Measurements from ENCODE around the gene KLHL9. TPM values are rescaled to one million over a fixed set of nuclear protein-coding genes. Genes with fewer than 3 reads are reported as not detected.

The KLHL9 gene
- polyA plus RNA-seq, 4 donors, result 4.6 to 31.5 (median 7.5) TPM

DNA sequence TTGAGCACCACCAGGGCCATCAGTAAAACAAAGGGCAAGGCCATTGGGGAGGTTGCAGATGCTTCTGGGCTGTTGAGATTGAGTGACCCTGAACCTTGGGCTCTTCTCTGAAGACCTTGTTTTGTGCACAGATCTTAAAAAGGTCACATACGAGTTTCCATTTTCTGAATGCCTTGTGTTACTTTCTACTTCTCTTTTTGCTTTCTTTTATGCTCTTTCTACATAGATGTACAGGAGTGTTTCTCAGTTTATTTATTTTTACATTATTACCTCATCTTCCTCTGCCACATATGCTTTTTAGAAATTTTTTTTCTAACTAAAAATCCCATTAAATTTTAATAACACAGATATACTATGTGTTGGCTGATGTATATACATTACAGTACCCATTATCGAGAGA lies 30.0 kb downstream of the KLHL9 start, which contains the start of gene IFNA5:
TSS of gene IFNA5 (minus strand) at position 101 of the 400 bp plus-strand sequence. CDS start at position 44, 57 bp downstream.
- no peaks in the 10 kb centered on the region for H3K4me1 ChIP-seq (ENCODE audit: control insufficient read depth in 3 of 3, insufficient read depth in 2 of 3, low read depth in 1 of 3, low read length in 2 of 3)

GRCh38 chr9:21295992-21296391 lies 39.2 kb downstream of the KLHL9 start:
- WGBS, 3 donors, result 89 to 92% (median 89%) methylated on average over 1 of the region's 1 CpG
- Histone ChIP-seq H3K36me3 (ENCODE audit: control insufficient read depth in 3 of 3, insufficient read depth in 2 of 3, low read depth in 1 of 3, low read length in 3 of 3) (no peaks in the 10 kb centered on the region), H3K27ac (ENCODE audit: low read depth in 1 of 3, low read length in 2 of 3) (no peak overlapping the region), H3K9me3 (ENCODE audit: control insufficient read depth in 2 of 2, insufficient read depth in 1 of 2, low read depth in 1 of 2, low read length in 1 of 2) (no peaks in the 10 kb centered on the region), H3K27me3 (ENCODE audit: control insufficient read depth in 3 of 3, insufficient read depth in 3 of 3, low read length in 3 of 3) (no peaks in the 10 kb centered on the region), H3K4me1 (ENCODE audit: control insufficient read depth in 3 of 3, insufficient read depth in 2 of 3, low read depth in 1 of 3, low read length in 2 of 3) (no peaks in the 10 kb centered on the region), H3K4me3 (ENCODE audit: low read depth in 1 of 3, low read length in 3 of 3) (no peak overlapping the region)
- no peak for FAIRE-seq
- no peak for DNase-seq

More for the DNA sequence above, 30.0 kb downstream of the KLHL9 start, which contains the start of gene IFNA5:
- no peaks in the 10 kb centered on the region for H3K36me3 ChIP-seq (ENCODE audit: control insufficient read depth in 3 of 3, insufficient read depth in 2 of 3, low read depth in 1 of 3, low read length in 3 of 3)
- peaks cover 0 to 2% (median 2%) of the 10 kb centered on the region in 3 donors for H3K27me3 ChIP-seq (ENCODE audit: control insufficient read depth in 3 of 3, insufficient read depth in 3 of 3, low read length in 3 of 3)
- H3K9me3 ChIP-seq (ENCODE audit: control insufficient read depth in 2 of 2, insufficient read depth in 1 of 2, low read depth in 1 of 2, low read length in 1 of 2), result no peaks in the 10 kb centered on the region
- no peak for DNase-seq
- FAIRE-seq, result no peak
- 85 to 93% (median 85%) methylated on average over 2 of the region's 2 CpGs for WGBS, 3 donors
- no peak within 1 kb of the TSS for H3K4me3 ChIP-seq (ENCODE audit: low read depth in 1 of 3, low read length in 3 of 3)
- no peak within 1 kb of the TSS for H3K27ac ChIP-seq (ENCODE audit: low read depth in 1 of 3, low read length in 2 of 3)

DNA sequence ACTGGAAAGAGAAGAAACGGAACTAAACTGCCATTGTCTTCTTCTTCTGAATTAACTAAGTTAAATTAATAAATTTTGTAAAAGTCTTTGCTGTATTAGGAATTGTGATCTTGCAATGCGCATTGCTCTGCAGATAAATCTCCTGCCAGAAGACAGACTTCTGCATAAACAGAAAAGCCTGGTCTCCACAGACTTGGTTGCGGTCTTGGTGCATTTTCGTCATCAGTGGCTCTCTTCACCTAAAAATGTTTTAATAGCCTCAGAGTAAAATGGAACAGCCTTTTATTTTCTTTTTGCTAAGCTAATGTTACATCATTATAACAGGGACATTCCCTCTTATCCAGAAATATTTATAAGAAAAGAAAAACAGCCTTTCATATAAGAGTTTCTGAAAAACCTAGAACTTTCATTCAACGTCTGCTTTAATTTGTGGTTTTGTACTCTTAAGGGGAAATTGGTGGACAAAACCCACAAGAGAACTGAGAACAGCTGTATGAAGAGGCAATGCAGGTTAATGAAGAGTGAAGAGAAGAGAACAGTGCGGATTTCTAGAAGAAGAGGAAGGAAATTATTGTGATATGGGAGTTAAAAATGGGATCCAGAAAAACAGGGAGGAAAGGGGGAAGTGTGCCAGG lies 40.2 kb downstream of the KLHL9 start:
- 41 to 62% (median 49%) methylated on average over 6 of the region's 6 CpGs for WGBS, 3 donors
- Histone ChIP-seq H3K36me3 (ENCODE audit: control insufficient read depth in 3 of 3, insufficient read depth in 2 of 3, low read depth in 1 of 3, low read length in 3 of 3) (no peaks in the 10 kb centered on the region), H3K27ac (ENCODE audit: low read depth in 1 of 3, low read length in 2 of 3) (no peak overlapping the region), H3K4me1 (ENCODE audit: control insufficient read depth in 3 of 3, insufficient read depth in 2 of 3, low read depth in 1 of 3, low read length in 2 of 3) (no peaks in the 10 kb centered on the region), H3K9me3 (ENCODE audit: control insufficient read depth in 2 of 2, insufficient read depth in 1 of 2, low read depth in 1 of 2, low read length in 1 of 2) (no peaks in the 10 kb centered on the region), H3K4me3 (ENCODE audit: low read depth in 1 of 3, low read length in 3 of 3) (no peak overlapping the region), H3K27me3 (ENCODE audit: control insufficient read depth in 3 of 3, insufficient read depth in 3 of 3, low read length in 3 of 3) (no peaks in the 10 kb centered on the region)
- no peak for FAIRE-seq
- DNase-seq, result no peak

- Histone ChIP-seq H3K4me3 (ENCODE audit: low read depth in 1 of 3, low read length in 3 of 3) (no peak overlapping the region), H3K36me3 (ENCODE audit: control insufficient read depth in 3 of 3, insufficient read depth in 2 of 3, low read depth in 1 of 3, low read length in 3 of 3) (no peaks in the 10 kb centered on the region), H3K9me3 (ENCODE audit: control insufficient read depth in 2 of 2, insufficient read depth in 1 of 2, low read depth in 1 of 2, low read length in 1 of 2) (no peaks in the 10 kb centered on the region), H3K27me3 (ENCODE audit: control insufficient read depth in 3 of 3, insufficient read depth in 3 of 3, low read length in 3 of 3) (peaks cover 0 to 2% (median 0%) of the 10 kb centered on the region in 3 donors), H3K27ac (ENCODE audit: low read depth in 1 of 3, low read length in 2 of 3) (no peak overlapping the region), H3K4me1 (ENCODE audit: control insufficient read depth in 3 of 3, insufficient read depth in 2 of 3, low read depth in 1 of 3, low read length in 2 of 3) (no peaks in the 10 kb centered on the region)
- 18 to 44% (median 19%) methylated on average over 1 of the region's 1 CpG for WGBS, 3 donors
- DNase-seq, result peak; percentile 6 to 80
- FAIRE-seq, result peak; percentile 51
Observed at GRCh38 chr9:21294364-21294774, 40.8 kb downstream of the KLHL9 start.

- H3K27ac ChIP-seq (ENCODE audit: low read depth in 1 of 3, low read length in 2 of 3), result no peak overlapping the region
- H3K4me1 ChIP-seq (ENCODE audit: control insufficient read depth in 3 of 3, insufficient read depth in 2 of 3, low read depth in 1 of 3, low read length in 2 of 3), result no peaks in the 10 kb centered on the region
- no peaks in the 10 kb centered on the region for H3K36me3 ChIP-seq (ENCODE audit: control insufficient read depth in 3 of 3, insufficient read depth in 2 of 3, low read depth in 1 of 3, low read length in 3 of 3)
- DNase-seq (no peak), FAIRE-seq (no peak)
- H3K27me3 ChIP-seq (ENCODE audit: control insufficient read depth in 3 of 3, insufficient read depth in 3 of 3, low read length in 3 of 3), result peaks cover 0 to 2% (median 0%) of the 10 kb centered on the region in 3 donors
- H3K4me3 ChIP-seq (ENCODE audit: low read depth in 1 of 3, low read length in 3 of 3), result no peak overlapping the region
- H3K9me3 ChIP-seq (ENCODE audit: control insufficient read depth in 2 of 2, insufficient read depth in 1 of 2, low read depth in 1 of 2, low read length in 1 of 2), result no peaks in the 10 kb centered on the region
- 42 to 72% (median 49%) methylated on average over 2 of the region's 2 CpGs for WGBS, 3 donors
Observed at GRCh38 chr9:21289848-21290247, 45.4 kb downstream of the KLHL9 start.

GRCh38 chr9:21287280-21287679 lies 47.9 kb downstream of the KLHL9 start:
- Histone ChIP-seq H3K36me3 (ENCODE audit: control insufficient read depth in 3 of 3, insufficient read depth in 2 of 3, low read depth in 1 of 3, low read length in 3 of 3) (no peaks in the 10 kb centered on the region), H3K27me3 (ENCODE audit: control insufficient read depth in 3 of 3, insufficient read depth in 3 of 3, low read length in 3 of 3) (peaks cover 0 to 2% (median 0%) of the 10 kb centered on the region in 3 donors), H3K4me3 (ENCODE audit: low read depth in 1 of 3, low read length in 3 of 3) (no peak overlapping the region), H3K9me3 (ENCODE audit: control insufficient read depth in 2 of 2, insufficient read depth in 1 of 2, low read depth in 1 of 2, low read length in 1 of 2) (no peaks in the 10 kb centered on the region), H3K4me1 (ENCODE audit: control insufficient read depth in 3 of 3, insufficient read depth in 2 of 3, low read depth in 1 of 3, low read length in 2 of 3) (no peaks in the 10 kb centered on the region), H3K27ac (ENCODE audit: low read depth in 1 of 3, low read length in 2 of 3) (no peak overlapping the region)
- FAIRE-seq, result no peak
- DNase-seq, result no peak
- WGBS, 3 donors, result 76 to 90% (median 77%) methylated on average over 3 of the region's 3 CpGs

- no peak for DNase-seq
- H3K27ac ChIP-seq (ENCODE audit: low read depth in 1 of 3, low read length in 2 of 3), result no peak overlapping the region
- H3K36me3 ChIP-seq (ENCODE audit: control insufficient read depth in 3 of 3, insufficient read depth in 2 of 3, low read depth in 1 of 3, low read length in 3 of 3), result no peaks in the 10 kb centered on the region
- no peak overlapping the region for H3K4me3 ChIP-seq (ENCODE audit: low read depth in 1 of 3, low read length in 3 of 3)
- FAIRE-seq, result no peak
- H3K4me1 ChIP-seq (ENCODE audit: control insufficient read depth in 3 of 3, insufficient read depth in 2 of 3, low read depth in 1 of 3, low read length in 2 of 3), result no peaks in the 10 kb centered on the region
- H3K27me3 ChIP-seq (ENCODE audit: control insufficient read depth in 3 of 3, insufficient read depth in 3 of 3, low read length in 3 of 3), result peaks cover 0 to 2% (median 0%) of the 10 kb centered on the region in 3 donors
- no peaks in the 10 kb centered on the region for H3K9me3 ChIP-seq (ENCODE audit: control insufficient read depth in 2 of 2, insufficient read depth in 1 of 2, low read depth in 1 of 2, low read length in 1 of 2)
- 76 to 93% (median 88%) methylated on average over 5 of the region's 5 CpGs for WGBS, 3 donors
Observed at GRCh38 chr9:21286659-21287058, 48.5 kb downstream of the KLHL9 start.

DNA sequence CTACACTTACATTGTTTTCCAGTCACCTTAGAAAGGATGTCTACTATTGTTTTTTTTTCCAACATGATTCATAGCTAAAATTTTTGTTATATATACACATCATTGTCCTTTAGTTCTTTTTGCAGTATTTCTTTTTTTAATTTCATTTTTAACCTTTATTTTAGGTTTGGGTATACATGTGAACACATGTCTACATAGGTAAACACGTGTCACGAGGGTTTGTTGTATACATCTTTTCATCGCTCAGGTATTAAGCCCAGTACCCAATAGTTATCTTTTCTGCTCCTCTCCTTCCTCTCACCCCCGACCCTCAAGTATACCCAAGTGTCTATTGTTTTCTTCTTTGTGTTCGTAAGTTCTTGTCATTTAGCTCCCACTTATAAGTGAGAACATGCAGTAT lies 49.1 kb downstream of the KLHL9 start:
- WGBS, 3 donors, result 86 to 95% (median 89%) methylated on average over 5 of the region's 5 CpGs
- Histone ChIP-seq H3K4me1 (ENCODE audit: control insufficient read depth in 3 of 3, insufficient read depth in 2 of 3, low read depth in 1 of 3, low read length in 2 of 3) (no peaks in the 10 kb centered on the region), H3K9me3 (ENCODE audit: control insufficient read depth in 2 of 2, insufficient read depth in 1 of 2, low read depth in 1 of 2, low read length in 1 of 2) (no peaks in the 10 kb centered on the region), H3K27me3 (ENCODE audit: control insufficient read depth in 3 of 3, insufficient read depth in 3 of 3, low read length in 3 of 3) (peaks cover 0 to 2% (median 0%) of the 10 kb centered on the region in 3 donors), H3K4me3 (ENCODE audit: low read depth in 1 of 3, low read length in 3 of 3) (no peak overlapping the region), H3K27ac (ENCODE audit: low read depth in 1 of 3, low read length in 2 of 3) (no peak overlapping the region), H3K36me3 (ENCODE audit: control insufficient read depth in 3 of 3, insufficient read depth in 2 of 3, low read depth in 1 of 3, low read length in 3 of 3) (no peaks in the 10 kb centered on the region)
- DNase-seq (no peak), FAIRE-seq (no peak)

DNA sequence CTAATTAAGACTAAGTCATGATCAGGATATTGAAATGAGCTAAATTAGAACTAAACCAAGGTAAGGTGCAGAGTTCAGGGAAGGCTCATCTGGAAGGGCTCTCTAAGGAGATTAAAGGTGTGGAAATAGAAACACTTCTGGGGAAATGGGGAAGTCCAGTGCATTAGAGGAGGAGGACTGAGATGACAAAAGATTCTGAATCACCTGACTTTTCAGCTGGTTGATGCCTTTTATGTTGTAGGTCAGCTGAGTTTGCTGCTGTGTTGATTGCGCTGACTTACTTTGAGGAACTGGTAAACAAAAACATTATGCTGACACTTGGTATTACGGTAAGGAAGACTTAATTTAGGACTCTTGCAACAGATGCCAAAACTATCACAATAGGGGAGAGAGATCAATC lies 53.9 kb downstream of the KLHL9 start:
- Histone ChIP-seq H3K27ac (ENCODE audit: low read depth in 1 of 3, low read length in 2 of 3) (no peak overlapping the region), H3K9me3 (ENCODE audit: control insufficient read depth in 2 of 2, insufficient read depth in 1 of 2, low read depth in 1 of 2, low read length in 1 of 2) (no peaks in the 10 kb centered on the region), H3K27me3 (ENCODE audit: control insufficient read depth in 3 of 3, insufficient read depth in 3 of 3, low read length in 3 of 3) (no peaks in the 10 kb centered on the region), H3K4me3 (ENCODE audit: low read depth in 1 of 3, low read length in 3 of 3) (no peak overlapping the region), H3K4me1 (ENCODE audit: control insufficient read depth in 3 of 3, insufficient read depth in 2 of 3, low read depth in 1 of 3, low read length in 2 of 3) (no peaks in the 10 kb centered on the region), H3K36me3 (ENCODE audit: control insufficient read depth in 3 of 3, insufficient read depth in 2 of 3, low read depth in 1 of 3, low read length in 3 of 3) (no peaks in the 10 kb centered on the region)
- DNase-seq (no peak), FAIRE-seq (no peak)
- 61 to 87% (median 81%) methylated on average over 2 of the region's 2 CpGs for WGBS, 3 donors
